ENCODE results near the gene AHDC1. TPM values are rescaled to one million over a fixed set of nuclear protein-coding genes. Genes with fewer than 3 reads are reported as not detected.

The AHDC1 gene, protein sequence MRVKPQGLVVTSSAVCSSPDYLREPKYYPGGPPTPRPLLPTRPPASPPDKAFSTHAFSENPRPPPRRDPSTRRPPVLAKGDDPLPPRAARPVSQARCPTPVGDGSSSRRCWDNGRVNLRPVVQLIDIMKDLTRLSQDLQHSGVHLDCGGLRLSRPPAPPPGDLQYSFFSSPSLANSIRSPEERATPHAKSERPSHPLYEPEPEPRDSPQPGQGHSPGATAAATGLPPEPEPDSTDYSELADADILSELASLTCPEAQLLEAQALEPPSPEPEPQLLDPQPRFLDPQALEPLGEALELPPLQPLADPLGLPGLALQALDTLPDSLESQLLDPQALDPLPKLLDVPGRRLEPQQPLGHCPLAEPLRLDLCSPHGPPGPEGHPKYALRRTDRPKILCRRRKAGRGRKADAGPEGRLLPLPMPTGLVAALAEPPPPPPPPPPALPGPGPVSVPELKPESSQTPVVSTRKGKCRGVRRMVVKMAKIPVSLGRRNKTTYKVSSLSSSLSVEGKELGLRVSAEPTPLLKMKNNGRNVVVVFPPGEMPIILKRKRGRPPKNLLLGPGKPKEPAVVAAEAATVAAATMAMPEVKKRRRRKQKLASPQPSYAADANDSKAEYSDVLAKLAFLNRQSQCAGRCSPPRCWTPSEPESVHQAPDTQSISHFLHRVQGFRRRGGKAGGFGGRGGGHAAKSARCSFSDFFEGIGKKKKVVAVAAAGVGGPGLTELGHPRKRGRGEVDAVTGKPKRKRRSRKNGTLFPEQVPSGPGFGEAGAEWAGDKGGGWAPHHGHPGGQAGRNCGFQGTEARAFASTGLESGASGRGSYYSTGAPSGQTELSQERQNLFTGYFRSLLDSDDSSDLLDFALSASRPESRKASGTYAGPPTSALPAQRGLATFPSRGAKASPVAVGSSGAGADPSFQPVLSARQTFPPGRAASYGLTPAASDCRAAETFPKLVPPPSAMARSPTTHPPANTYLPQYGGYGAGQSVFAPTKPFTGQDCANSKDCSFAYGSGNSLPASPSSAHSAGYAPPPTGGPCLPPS (N-terminal part only)
- total RNA-seq, result 33.7 and 33.9 TPM in 2 replicates

GRCh38 chr1:27603681-27604578, at the start of gene AHDC1:
AHDC1 (minus strand) TSS chr1:27604144; CDS start chr1:27552115, 52,029 bp downstream.
- Mint-ChIP-seq H3K4me1 (ENCODE audit: low read depth) (peaks cover 38% of the 10 kb centered on the region), H3K9me3 (no peaks in the 10 kb centered on the region)
- intact Hi-C loops (cut with micrococcal nuclease), result loop anchor here (1.0 to 5.0 kb wide), 7 partner anchors 36 to 682 kb away; partner anchors contain the start of genes FAM76A, NUDC, STX12 and TMEM222

DNA sequence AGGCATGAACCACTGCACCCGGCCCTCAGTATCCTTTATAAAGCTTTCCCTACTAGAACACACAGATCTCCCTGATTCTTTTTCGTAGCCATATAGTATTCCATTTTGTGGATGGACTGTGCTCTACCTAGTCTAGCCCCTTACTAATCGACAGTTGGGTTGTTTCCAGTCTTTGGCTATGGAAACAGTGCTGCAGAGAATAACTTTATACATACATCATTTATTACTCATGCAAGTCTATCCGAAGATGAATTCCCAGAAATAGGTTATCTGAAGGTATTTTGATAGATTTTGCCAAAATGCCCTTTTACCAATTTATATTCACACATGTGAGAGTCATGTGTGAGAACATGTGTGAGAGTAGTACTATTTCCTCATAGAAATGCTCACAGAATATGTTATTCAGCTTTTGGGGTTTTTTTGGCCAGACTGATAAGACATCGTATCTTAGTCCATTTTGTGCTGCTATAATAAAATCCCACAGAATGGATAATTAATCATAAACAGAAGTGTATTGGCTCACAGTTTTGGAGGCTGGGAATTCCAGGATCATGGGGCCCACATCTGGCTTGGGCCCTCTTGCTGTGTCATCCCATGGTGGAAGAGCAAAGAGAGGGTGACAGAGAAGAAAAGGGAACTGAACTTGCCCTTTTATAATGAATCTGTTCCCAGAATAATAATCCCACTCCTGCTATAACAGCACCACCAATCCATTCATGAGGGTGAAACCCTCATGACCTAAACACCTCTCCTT, 48.3 kb upstream of the AHDC1 start:
- no peak for DNase-seq (ENCODE audit: low spot score)
- Mint-ChIP-seq H3K4me3 (no peak overlapping the region), H3K4me1 (ENCODE audit: low read depth) (peaks cover 44% of the 10 kb centered on the region), H3K9me3 (no peaks in the 10 kb centered on the region), H3K27ac (peak overlapping the region; percentile 81), H3K36me3 (ENCODE audit: low read depth) (peaks cover 2% of the 10 kb centered on the region), H3K27me3 (ENCODE audit: insufficient read depth) (no peaks in the 10 kb centered on the region)
- intact Hi-C loops (cut with micrococcal nuclease), result no loop called here

More at GRCh38 chr1:27603681-27604578, at the start of gene AHDC1:
- DNase-seq (ENCODE audit: low spot score), result peak; percentile 89
- Mint-ChIP-seq H3K36me3 (ENCODE audit: low read depth) (peaks cover 2% of the 10 kb centered on the region), H3K4me3 (peak within 1 kb of the TSS; percentile 89), H3K27me3 (ENCODE audit: insufficient read depth) (peaks cover 2% of the 10 kb centered on the region), H3K27ac (peak within 1 kb of the TSS; percentile 89)

DNA sequence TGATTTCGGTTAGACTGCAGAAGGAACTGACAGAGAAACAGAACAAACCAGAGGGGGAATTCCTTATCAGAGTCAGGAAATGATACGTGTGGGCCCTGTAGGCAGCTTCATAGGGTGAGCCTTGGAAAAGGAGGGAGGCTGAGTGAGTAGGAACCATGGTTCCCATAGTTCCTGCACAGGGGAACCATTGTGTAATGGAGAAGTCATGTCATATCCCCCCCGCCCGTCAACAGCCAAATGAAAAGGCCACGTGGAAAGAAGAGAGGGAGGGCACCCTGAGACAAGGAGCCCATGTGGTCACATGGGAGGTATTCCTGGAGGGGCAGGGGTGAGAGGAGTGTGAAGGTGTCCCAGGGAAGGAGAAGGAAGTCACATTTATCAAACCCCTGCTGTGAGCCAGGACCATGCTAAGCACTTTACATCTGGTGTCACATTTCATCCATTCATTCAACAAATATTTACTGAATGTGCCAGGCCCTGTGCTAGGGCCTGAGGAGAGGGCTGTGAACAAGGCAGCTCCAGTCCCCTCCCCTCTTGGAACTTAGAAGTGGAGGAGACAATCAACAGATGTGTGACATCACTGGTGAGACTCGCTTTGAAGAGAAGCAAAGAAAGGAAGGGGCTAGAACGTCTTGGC, 46.7 kb upstream of the AHDC1 start:
- intact Hi-C loops (cut with micrococcal nuclease), result loop anchor here (1.0 kb wide), 1 partner anchor 9 kb away; no protein-coding TSS in a partner anchor
- Mint-ChIP-seq H3K9me3 (no peaks in the 10 kb centered on the region), H3K4me1 (ENCODE audit: low read depth) (peaks cover 32% of the 10 kb centered on the region), H3K4me3 (peak overlapping the region; percentile 3), H3K27me3 (ENCODE audit: insufficient read depth) (no peaks in the 10 kb centered on the region), H3K36me3 (ENCODE audit: low read depth) (peaks cover 2% of the 10 kb centered on the region), H3K27ac (peak overlapping the region; percentile 96)
- no peak for DNase-seq (ENCODE audit: low spot score)

GRCh38 chr1:27650171-27650538, 46.2 kb upstream of the AHDC1 start:
- H3K36me3 Mint-ChIP-seq (ENCODE audit: low read depth), result peaks cover 2% of the 10 kb centered on the region
- H3K9me3 Mint-ChIP-seq, result no peaks in the 10 kb centered on the region
- H3K4me3 Mint-ChIP-seq, result peak overlapping the region; percentile 3
- peak overlapping the region; percentile 96 for H3K27ac Mint-ChIP-seq
- peaks cover 26% of the 10 kb centered on the region for H3K4me1 Mint-ChIP-seq (ENCODE audit: low read depth)
- no peaks in the 10 kb centered on the region for H3K27me3 Mint-ChIP-seq (ENCODE audit: insufficient read depth)
- intact Hi-C loops (cut with micrococcal nuclease), result loop anchor here (1.0 kb wide), 1 partner anchor 9 kb away; no protein-coding TSS in a partner anchor
- DNase-seq (ENCODE audit: low spot score), result no peak

- intact Hi-C loops (cut with micrococcal nuclease), result no loop called here
- Mint-ChIP-seq H3K36me3 (ENCODE audit: low read depth) (peaks cover 2% of the 10 kb centered on the region), H3K9me3 (no peaks in the 10 kb centered on the region), H3K27ac (no peak overlapping the region), H3K4me1 (ENCODE audit: low read depth) (peaks cover 27% of the 10 kb centered on the region), H3K27me3 (ENCODE audit: insufficient read depth) (no peaks in the 10 kb centered on the region), H3K4me3 (no peak overlapping the region)
- DNase-seq (ENCODE audit: low spot score), result no peak
Measured at GRCh38 chr1:27649306-27649635, 45.3 kb upstream of the AHDC1 start.

GRCh38 chr1:27648602-27649305, 44.8 kb upstream of the AHDC1 start:
- intact Hi-C loops (cut with micrococcal nuclease), result no loop called here
- Mint-ChIP-seq H3K36me3 (ENCODE audit: low read depth) (peaks cover 2% of the 10 kb centered on the region), H3K27me3 (ENCODE audit: insufficient read depth) (no peaks in the 10 kb centered on the region)

GRCh38 chr1:27647328-27647727, 43.4 kb upstream of the AHDC1 start:
- Mint-ChIP-seq H3K27ac (peak overlapping the region; percentile 49), H3K4me3 (no peak overlapping the region), H3K4me1 (ENCODE audit: low read depth) (peaks cover 37% of the 10 kb centered on the region), H3K27me3 (ENCODE audit: insufficient read depth) (no peaks in the 10 kb centered on the region), H3K9me3 (no peaks in the 10 kb centered on the region), H3K36me3 (ENCODE audit: low read depth) (peaks cover 2% of the 10 kb centered on the region)
- intact Hi-C loops (cut with micrococcal nuclease), result no loop called here
- DNase-seq (ENCODE audit: low spot score), result no peak

More at GRCh38 chr1:27648602-27649305, 44.8 kb upstream of the AHDC1 start:
- Mint-ChIP-seq H3K4me3 (no peak overlapping the region), H3K9me3 (no peaks in the 10 kb centered on the region), H3K4me1 (ENCODE audit: low read depth) (peaks cover 32% of the 10 kb centered on the region), H3K27ac (no peak overlapping the region)
- no peak for DNase-seq (ENCODE audit: low spot score)

- Mint-ChIP-seq H3K27ac (no peak overlapping the region), H3K36me3 (ENCODE audit: low read depth) (peaks cover 2% of the 10 kb centered on the region), H3K9me3 (no peaks in the 10 kb centered on the region), H3K27me3 (ENCODE audit: insufficient read depth) (no peaks in the 10 kb centered on the region), H3K4me1 (ENCODE audit: low read depth) (peaks cover 37% of the 10 kb centered on the region), H3K4me3 (no peak overlapping the region)
- intact Hi-C loops (cut with micrococcal nuclease), result no loop called here
- no peak for DNase-seq (ENCODE audit: low spot score)
Measured at GRCh38 chr1:27646676-27647075, 42.7 kb upstream of the AHDC1 start.

- Mint-ChIP-seq H3K27ac (no peak overlapping the region), H3K4me3 (no peak overlapping the region), H3K36me3 (ENCODE audit: low read depth) (no peaks in the 10 kb centered on the region), H3K9me3 (no peaks in the 10 kb centered on the region), H3K4me1 (ENCODE audit: low read depth) (peaks cover 25% of the 10 kb centered on the region), H3K27me3 (ENCODE audit: insufficient read depth) (no peaks in the 10 kb centered on the region)
- no peak for DNase-seq (ENCODE audit: low spot score)
- intact Hi-C loops (cut with micrococcal nuclease), result no loop called here
Measured at GRCh38 chr1:27645071-27645415, 41.1 kb upstream of the AHDC1 start.

- peaks cover 20% of the 10 kb centered on the region for H3K4me1 Mint-ChIP-seq (ENCODE audit: low read depth)
- intact Hi-C loops (cut with micrococcal nuclease), result loop anchor here (1.0 kb wide), 1 partner anchor 19 kb away; no protein-coding TSS in a partner anchor
Measured at GRCh38 chr1:27644369-27645070, 40.6 kb upstream of the AHDC1 start.

More at GRCh38 chr1:27644369-27645070, 40.6 kb upstream of the AHDC1 start:
- no peaks in the 10 kb centered on the region for H3K9me3 Mint-ChIP-seq
- no peak overlapping the region for H3K27ac Mint-ChIP-seq
- H3K36me3 Mint-ChIP-seq (ENCODE audit: low read depth), result no peaks in the 10 kb centered on the region
- H3K27me3 Mint-ChIP-seq (ENCODE audit: insufficient read depth), result no peaks in the 10 kb centered on the region
- DNase-seq (ENCODE audit: low spot score), result no peak
- no peak overlapping the region for H3K4me3 Mint-ChIP-seq

Data from activated T-helper 1 cell treated with anti-CD3 and anti-CD28 coated beads, Interleukin-12 subunit alpha, Interleukin-12 subunit beta, Interleukin-2, Interleukin-4 antibody, amounts not matched to agents 30 ng/mL and 10 ng/mL and 1 ng/mL, durations not matched to agents 14 hours and 24 hours and 36 hours (primary cell).